Activated CD8-positive, alpha-beta T cell treated with anti-CD3 and anti-CD28 coated beads for 36 hours (primary cell): ENCODE measurements around the gene KLHL29. TPM values are rescaled to one million over a fixed set of nuclear protein-coding genes. Genes with fewer than 3 reads are reported as not detected.

Experiments
- ATAC-seq: fragments of 200-7000 bp; cut with Tn5 transposase; one replicate; pipeline ENCODE4 v1.10.0; 2021; ENCODE audit warnings: mild to moderate bottlenecking, moderate library complexity
- CTCF ChIA-PET: fragments of 350-600 bp; sonication (Branson Sonifier 250); formaldehyde crosslinking; loops from one replicate; lab custom pipeline; 2021; ENCODE audit warnings: antibody characterized with exemption; lab: Charles Lee
- POLR2A ChIA-PET: fragments of 350-600 bp; sonication (Branson Sonifier 250); formaldehyde crosslinking; loops from one replicate; lab custom pipeline; 2021; ENCODE audit warnings: antibody characterized with exemption; lab: Charles Lee
- DNase-seq: peaks from one replicate; pipeline ENCODE4 v3.0.0-alpha.2; 2020
- H3K27ac Mint-ChIP-seq: one replicate; pipeline ENCODE4 v1.8.0; 2021; ENCODE audit warnings: mild to moderate bottlenecking, mixed read lengths
- H3K27me3 Mint-ChIP-seq: one replicate; pipeline ENCODE4 v1.8.0; 2021; ENCODE audit warnings: mixed read lengths
- H3K36me3 Mint-ChIP-seq: one replicate; pipeline ENCODE4 v1.8.0; 2021; ENCODE audit warnings: low read depth, mixed read lengths
- H3K4me1 Mint-ChIP-seq: one replicate; pipeline ENCODE4 v1.8.0; 2021; ENCODE audit warnings: low read depth, mixed read lengths
- H3K4me3 Mint-ChIP-seq: one replicate; pipeline ENCODE4 v1.8.0; 2021; ENCODE audit warnings: mild to moderate bottlenecking, moderate library complexity, mixed read lengths
- H3K9me3 Mint-ChIP-seq: one replicate; pipeline ENCODE4 v1.8.0; 2021; ENCODE audit warnings: mixed read lengths
- intact Hi-C: fragments of 100-400 bp; cut with micrococcal nuclease; formaldehyde crosslinking; loops from one replicate; pipeline ENCODE4 v1.10.0; 2022
- total RNA-seq, 2 experiments: library from RNA; stranded (reverse); gene quantifications; one replicate each; pipeline ENCODE4 v1.2.3, GENCODE V29; 2021
- TF ChIP-seq, protein P1 (sequence below): fragments of 200-600 bp; IDR thresholded peaks from one replicate; pipeline ENCODE4 v1.8.0; 2022; ENCODE audit warnings: antibody characterized with exemption, mild to moderate bottlenecking

The KLHL29 gene
- total RNA-seq, 2 experiments from 2014 or later: 1.0 to 1.2 TPM

DNA sequence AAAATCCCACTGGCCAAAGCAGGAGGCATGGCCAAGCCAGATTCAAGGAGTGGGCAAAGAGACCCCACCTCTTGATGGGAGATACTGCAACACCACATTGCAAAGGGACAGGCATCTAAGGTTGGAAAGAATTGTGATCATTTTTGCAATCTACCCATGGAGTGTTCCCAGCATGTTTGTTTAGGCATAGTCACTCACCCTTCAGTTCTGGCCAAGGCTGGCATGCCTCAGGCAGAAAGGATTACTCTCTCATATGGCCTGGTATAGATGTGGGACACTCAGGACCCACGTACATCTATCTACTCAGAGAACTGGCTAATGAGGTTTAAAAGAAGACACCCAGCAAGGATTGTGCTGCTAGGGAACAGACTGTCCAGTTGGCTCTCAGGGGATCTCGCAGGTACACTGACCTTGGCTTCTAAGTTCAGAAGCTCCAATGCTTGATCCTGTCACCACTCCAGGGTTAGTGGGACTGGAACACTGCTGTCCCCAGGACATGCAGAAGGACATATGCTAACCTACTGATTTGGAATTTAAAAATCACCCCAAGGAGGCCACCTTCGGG lies 183.7 kb downstream of the KLHL29 start:
- ChIA-PET POLR2A (no interaction called here), CTCF (no interaction called here)
- ATAC-seq: no peak
- Mint-ChIP-seq H3K4me1 (no peaks in the 10 kb centered on the region), H3K9me3 (no peaks in the 10 kb centered on the region), H3K27ac (no peak overlapping the region), H3K27me3 (no peaks in the 10 kb centered on the region), H3K4me3 (no peak overlapping the region), H3K36me3 (no peaks in the 10 kb centered on the region)
- DNase-seq: no peak
- intact Hi-C loops: no loop called here
- TF ChIP-seq, protein P1, sequence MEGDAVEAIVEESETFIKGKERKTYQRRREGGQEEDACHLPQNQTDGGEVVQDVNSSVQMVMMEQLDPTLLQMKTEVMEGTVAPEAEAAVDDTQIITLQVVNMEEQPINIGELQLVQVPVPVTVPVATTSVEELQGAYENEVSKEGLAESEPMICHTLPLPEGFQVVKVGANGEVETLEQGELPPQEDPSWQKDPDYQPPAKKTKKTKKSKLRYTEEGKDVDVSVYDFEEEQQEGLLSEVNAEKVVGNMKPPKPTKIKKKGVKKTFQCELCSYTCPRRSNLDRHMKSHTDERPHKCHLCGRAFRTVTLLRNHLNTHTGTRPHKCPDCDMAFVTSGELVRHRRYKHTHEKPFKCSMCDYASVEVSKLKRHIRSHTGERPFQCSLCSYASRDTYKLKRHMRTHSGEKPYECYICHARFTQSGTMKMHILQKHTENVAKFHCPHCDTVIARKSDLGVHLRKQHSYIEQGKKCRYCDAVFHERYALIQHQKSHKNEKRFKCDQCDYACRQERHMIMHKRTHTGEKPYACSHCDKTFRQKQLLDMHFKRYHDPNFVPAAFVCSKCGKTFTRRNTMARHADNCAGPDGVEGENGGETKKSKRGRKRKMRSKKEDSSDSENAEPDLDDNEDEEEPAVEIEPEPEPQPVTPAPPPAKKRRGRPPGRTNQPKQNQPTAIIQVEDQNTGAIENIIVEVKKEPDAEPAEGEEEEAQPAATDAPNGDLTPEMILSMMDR: no peak

DNA sequence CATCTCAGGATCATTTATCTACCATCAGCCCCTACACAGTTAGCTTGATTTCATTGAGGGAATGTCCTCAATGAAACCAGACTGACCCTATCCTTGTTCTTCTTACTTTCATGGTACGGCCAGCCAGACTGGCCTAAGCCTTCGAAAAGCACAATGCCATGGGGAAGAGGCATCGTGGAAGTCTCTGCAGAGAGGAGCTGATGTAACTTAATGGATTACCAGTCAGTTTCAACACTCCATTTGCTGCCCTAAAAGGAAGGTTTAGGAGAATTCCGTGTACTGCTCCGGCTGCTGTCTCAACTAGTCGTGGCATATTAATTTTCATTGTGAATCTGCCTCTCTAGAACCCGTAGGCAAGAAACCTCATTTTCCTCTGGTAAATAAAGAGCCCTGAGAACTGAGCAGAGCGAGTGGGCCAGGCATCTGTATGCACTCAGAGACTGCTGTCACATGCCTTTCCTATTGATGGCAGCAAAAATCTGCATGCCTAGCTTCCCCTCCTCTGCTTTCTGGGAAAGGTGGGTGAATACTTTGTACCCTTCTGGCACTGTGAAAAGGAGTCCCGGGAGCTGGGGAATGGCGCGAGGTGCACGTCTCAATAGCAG lies 184.9 kb downstream of the KLHL29 start:
- no peak overlapping the region for H3K4me3 Mint-ChIP-seq
- intact Hi-C loops: no loop called here
- no peak for DNase-seq
- ChIA-PET CTCF (interaction anchor here (0.5 to 0.9 kb wide), 2 partner anchors 10 to 55 kb away, joined by 3 read pairs; no protein-coding TSS in a partner anchor), POLR2A (no interaction called here)
- no peaks in the 10 kb centered on the region for H3K9me3 Mint-ChIP-seq
- no peak for ATAC-seq
- no peaks in the 10 kb centered on the region for H3K4me1 Mint-ChIP-seq
- H3K27ac Mint-ChIP-seq: no peak overlapping the region
- no peaks in the 10 kb centered on the region for H3K36me3 Mint-ChIP-seq
- H3K27me3 Mint-ChIP-seq: no peaks in the 10 kb centered on the region
- TF ChIP-seq, protein P1: no peak

- intact Hi-C loops: no loop called here
- ChIA-PET POLR2A (no interaction called here), CTCF (no interaction called here)
- no peaks in the 10 kb centered on the region for H3K27me3 Mint-ChIP-seq
- no peak overlapping the region for H3K4me3 Mint-ChIP-seq
- no peaks in the 10 kb centered on the region for H3K9me3 Mint-ChIP-seq
- no peaks in the 10 kb centered on the region for H3K4me1 Mint-ChIP-seq
- ATAC-seq: no peak
- no peak for DNase-seq
- H3K36me3 Mint-ChIP-seq: no peaks in the 10 kb centered on the region
- TF ChIP-seq, protein P1: no peak
- no peak overlapping the region for H3K27ac Mint-ChIP-seq
Measured at GRCh38 chr2:23571085-23571484, 186.1 kb downstream of the KLHL29 start.

- H3K27ac Mint-ChIP-seq: no peak overlapping the region
- no peaks in the 10 kb centered on the region for H3K27me3 Mint-ChIP-seq
- POLR2A ChIA-PET: no interaction called here
- no peak overlapping the region for H3K4me3 Mint-ChIP-seq
- CTCF ChIA-PET: no interaction called here
- no peaks in the 10 kb centered on the region for H3K36me3 Mint-ChIP-seq
- intact Hi-C loops: no loop called here
- no peak for DNase-seq
- no peaks in the 10 kb centered on the region for H3K4me1 Mint-ChIP-seq
- ATAC-seq: no peak
- TF ChIP-seq, protein P1: no peak
- no peaks in the 10 kb centered on the region for H3K9me3 Mint-ChIP-seq
Measured at GRCh38 chr2:23571527-23572282, 186.7 kb downstream of the KLHL29 start.
